ENCODE results near the gene LRMDA. TPM values are rescaled to one million over a fixed set of nuclear protein-coding genes. Genes with fewer than 3 reads are reported as not detected.

Gene LRMDA
- total RNA-seq, 1 donor from 2014 or later, result 5.2 TPM

GRCh38 chr10:76416642-76417041 lies 985.2 kb downstream of the LRMDA start:
- Histone ChIP-seq H3K9ac (no peak overlapping the region), H4K20me1 (ENCODE audit: low read depth) (no peaks in the 10 kb centered on the region), H3F3A (ENCODE audit: low read depth) (no peaks in the 10 kb centered on the region), H3K4me2 (no peak overlapping the region), H3K4me3 (no peak overlapping the region), H3K79me2 (ENCODE audit: low read depth) (no peaks in the 10 kb centered on the region), H3K9me3 (ENCODE audit: low read depth) (no peaks in the 10 kb centered on the region), H3K36me3 (no peaks in the 10 kb centered on the region), H2AFZ (replicated peaks) (no peak overlapping the region), H3K27me3 (no peaks in the 10 kb centered on the region), H3K4me1 (no peaks in the 10 kb centered on the region), H3K27ac (no peak overlapping the region)
- Mint-ChIP-seq H3K27ac (no peak overlapping the region), H3K9me3 (peaks cover 6% of the 10 kb centered on the region), H3K27me3 (ENCODE audit: insufficient read depth, low read depth) (peaks cover 2% of the 10 kb centered on the region), H3K4me3 (no peak overlapping the region), H3K36me3 (no peaks in the 10 kb centered on the region), H3K4me1 (no peaks in the 10 kb centered on the region)
- no peak for TF ChIP-seq EZH2phosphoT487 (IDR thresholded peaks at IDR 0.05)
- DNase-seq (ENCODE audit: low spot score), result no peak

GRCh38 chr10:76420725-76421124 lies 989.3 kb downstream of the LRMDA start:
- no peak overlapping the region for H3K27ac ChIP-seq
- TF ChIP-seq CTCF (IDR thresholded peaks at IDR 0.05) (no peak), EZH2 (IDR thresholded peaks at IDR 0.05) (no peak), EZH2phosphoT487 (IDR thresholded peaks at IDR 0.05) (no peak)
- H3K27me3 Mint-ChIP-seq (ENCODE audit: insufficient read depth, low read depth), result peaks cover 2% of the 10 kb centered on the region
- H3K4me1 ChIP-seq, result no peaks in the 10 kb centered on the region
- H3K79me2 ChIP-seq (ENCODE audit: low read depth), result no peaks in the 10 kb centered on the region
- no peak for DNase-seq (ENCODE audit: low spot score)
- no peak overlapping the region for H2AFZ ChIP-seq (replicated peaks)
- H3K9me3 ChIP-seq (ENCODE audit: low read depth), result no peaks in the 10 kb centered on the region
- no peaks in the 10 kb centered on the region for H3F3A ChIP-seq (ENCODE audit: low read depth)
- H3K4me3 Mint-ChIP-seq, result no peak overlapping the region
- no peaks in the 10 kb centered on the region for H3K36me3 Mint-ChIP-seq
- no peaks in the 10 kb centered on the region for H3K27me3 ChIP-seq
- H4K20me1 ChIP-seq (ENCODE audit: low read depth), result no peaks in the 10 kb centered on the region
- H3K4me1 Mint-ChIP-seq, result no peaks in the 10 kb centered on the region
- H3K27ac Mint-ChIP-seq, result no peak overlapping the region
- peaks cover 2% of the 10 kb centered on the region for H3K9me3 Mint-ChIP-seq
- no peak overlapping the region for H3K4me3 ChIP-seq
- no peaks in the 10 kb centered on the region for H3K36me3 ChIP-seq
- H3K9ac ChIP-seq, result no peak overlapping the region
- H3K4me2 ChIP-seq, result no peak overlapping the region

GRCh38 chr10:76422769-76423168 lies 991.3 kb downstream of the LRMDA start:
- TF ChIP-seq CTCF (IDR thresholded peaks at IDR 0.05), result no peak
- no peak for TF ChIP-seq EZH2 (IDR thresholded peaks at IDR 0.05)
- no peak for TF ChIP-seq EZH2phosphoT487 (IDR thresholded peaks at IDR 0.05)
- no peak for DNase-seq (ENCODE audit: low spot score)
- Histone ChIP-seq H3K9me3 (ENCODE audit: low read depth) (no peaks in the 10 kb centered on the region), H3K9ac (no peak overlapping the region), H3F3A (ENCODE audit: low read depth) (no peaks in the 10 kb centered on the region), H2AFZ (replicated peaks) (no peak overlapping the region), H3K79me2 (ENCODE audit: low read depth) (no peaks in the 10 kb centered on the region), H3K4me3 (no peak overlapping the region), H3K27ac (no peak overlapping the region), H3K27me3 (no peaks in the 10 kb centered on the region), H3K4me1 (no peaks in the 10 kb centered on the region), H4K20me1 (ENCODE audit: low read depth) (no peaks in the 10 kb centered on the region), H3K4me2 (no peak overlapping the region), H3K36me3 (no peaks in the 10 kb centered on the region)
- H3K27ac Mint-ChIP-seq, result no peak overlapping the region
- H3K4me3 Mint-ChIP-seq, result no peak overlapping the region
- H3K4me1 Mint-ChIP-seq, result no peaks in the 10 kb centered on the region
- peaks cover 7% of the 10 kb centered on the region for H3K9me3 Mint-ChIP-seq
- no peaks in the 10 kb centered on the region for H3K27me3 Mint-ChIP-seq (ENCODE audit: insufficient read depth, low read depth)
- H3K36me3 Mint-ChIP-seq, result no peaks in the 10 kb centered on the region

- H3K79me2 ChIP-seq (ENCODE audit: low read depth), result no peaks in the 10 kb centered on the region
- Mint-ChIP-seq H3K4me3 (no peak overlapping the region), H3K9me3 (peaks cover 9% of the 10 kb centered on the region), H3K36me3 (no peaks in the 10 kb centered on the region), H3K4me1 (peaks cover 56% of the 10 kb centered on the region), H3K27me3 (ENCODE audit: insufficient read depth, low read depth) (no peaks in the 10 kb centered on the region), H3K27ac (no peak overlapping the region)
- no peak overlapping the region for H3K27ac ChIP-seq
- H2AFZ ChIP-seq (replicated peaks), result no peak overlapping the region
- no peak for TF ChIP-seq EZH2phosphoT487 (IDR thresholded peaks at IDR 0.05)
- no peak overlapping the region for H3K4me2 ChIP-seq
- no peak overlapping the region for H3K4me3 ChIP-seq
- H3K36me3 ChIP-seq, result no peaks in the 10 kb centered on the region
- no peak for DNase-seq (ENCODE audit: low spot score)
- H3K9ac ChIP-seq, result no peak overlapping the region
- no peaks in the 10 kb centered on the region for H3K27me3 ChIP-seq
- H3K9me3 ChIP-seq (ENCODE audit: low read depth), result no peaks in the 10 kb centered on the region
- H3F3A ChIP-seq (ENCODE audit: low read depth), result peaks cover 4% of the 10 kb centered on the region
- peaks cover 28% of the 10 kb centered on the region for H3K4me1 ChIP-seq
- no peaks in the 10 kb centered on the region for H4K20me1 ChIP-seq (ENCODE audit: low read depth)
Measured at GRCh38 chr10:76428551-76429367, 997.3 kb downstream of the LRMDA start.

Measured in neural progenitor cell (in vitro differentiated cells).